Measurements from ENCODE around the gene KRTAP2-2.

The KRTAP2-2 gene

GRCh38 chr17:41008811-41009210, 46.2 kb downstream of the KRTAP2-2 start, which contains the start of gene KRTAP3-1:
Gene KRTAP3-1, minus strand, starts transcription at chr17:41009128. Its CDS starts 54 bp downstream, at chr17:41009074.
- TF ChIP-seq YY1 (IDR thresholded peaks at IDR 0.05; ENCODE audit: insufficient read depth, insufficient read length): no peak
- no peak for TF ChIP-seq ZNF274 (IDR thresholded peaks at IDR 0.05; ENCODE audit: low read depth, low read length)
- TF ChIP-seq SUZ12 (IDR thresholded peaks at IDR 0.05; ENCODE audit: extremely low read depth, insufficient read depth, insufficient read length): no peak
- no peak within 1 kb of the TSS for H3K9ac ChIP-seq (ENCODE audit: insufficient read length, low read depth)
- no peaks in the 10 kb centered on the region for H3K36me3 ChIP-seq (ENCODE audit: insufficient read depth, insufficient read length, low read length)
- H3K4me1 ChIP-seq (ENCODE audit: insufficient read depth, insufficient read length): peaks cover 4% of the 10 kb centered on the region
- H3K4me3 ChIP-seq (ENCODE audit: insufficient read length, low read depth): no peak within 1 kb of the TSS
- H3K27me3 ChIP-seq (ENCODE audit: insufficient read depth, insufficient read length): no peaks in the 10 kb centered on the region
- DNase-seq (ENCODE audit: low read depth, low spot score): no peak
- no peaks in the 10 kb centered on the region for H3K9me3 ChIP-seq (ENCODE audit: insufficient read depth, low read length)

Data from NT2/D1 (cell line).